Mesenteric fat pad (tissue), 1 donor: ENCODE results near the gene SLC35F5. TPM values are rescaled to one million over a fixed set of nuclear protein-coding genes. Genes with fewer than 3 reads are reported as not detected.

Experiments
- microRNA-seq: library from miRNA; unstranded; fragments of <30 nt; microRNA quantifications from one replicate; pipeline ENCODE4 v1.2.0, GENCODE V29; 2020; ENCODE audit warnings: borderline number of aligned reads
- total RNA-seq: library from RNA; stranded (reverse); fragmentation: NEBNext Ultra II Directional; extraction: Animal tissue kit (Norgen Biotek cat#: 25700); gene quantifications from one replicate; pipeline ENCODE4 v1.2.1, GENCODE V29; 2021
- donor health status: DM: yes; HTN: yes; CAD: no.

Gene SLC35F5
- total RNA-seq, 1 donor from 2014 or later: 61.6 TPM

Small RNA genes within 50 kb of the gene (microRNA-seq; reads per million reads assigned to microRNA genes)
- gene MIR4782: not detected

Other genes with a start within 250 kb of the SLC35F5 start
- gene RABL2A, start 129.4 kb downstream of the SLC35F5 start, total RNA-seq: 11.4 TPM
- gene ACTR3, start 133.4 kb upstream of the SLC35F5 start, total RNA-seq: 181 TPM